ENCODE measurements around the gene FCER2. TPM values are rescaled to one million over a fixed set of nuclear protein-coding genes. Genes with fewer than 3 reads are reported as not detected.
A peak's percentile ranks its signal among the peaks of the same experiment; 100 is the strongest.

FCER2 gene
- total RNA-seq, 1 donor, result 2.7 TPM

- no peak for DNase-seq (ENCODE audit: low read depth in 2 of 3, low spot score in 2 of 3)
Measured at GRCh38 chr19:7734220-7735203, 32.6 kb upstream of the FCER2 start.

- no peak for DNase-seq (ENCODE audit: low read depth in 2 of 3, low spot score in 2 of 3)
Measured at GRCh38 chr19:7733376-7733775, 31.4 kb upstream of the FCER2 start.

GRCh38 chr19:7732045-7732444 is 30.1 kb upstream of the FCER2 start, which contains the start of gene CLEC4G:
TSS of gene CLEC4G (minus strand) at chr19:7732110. CDS start at chr19:7732102, 8 bp downstream.
- no peak for DNase-seq (ENCODE audit: low read depth in 2 of 3, low spot score in 2 of 3)

GRCh38 chr19:7731615-7732014 is 29.7 kb upstream of the FCER2 start:
- DNase-seq (ENCODE audit: low read depth in 2 of 3, low spot score in 2 of 3), result no peak

GRCh38 chr19:7731218-7731595 is 29.3 kb upstream of the FCER2 start:
- no peak for DNase-seq (ENCODE audit: low read depth in 2 of 3, low spot score in 2 of 3)

GRCh38 chr19:7730286-7731217 is 28.6 kb upstream of the FCER2 start:
- peak in 1 of 3 donors; percentile 31 for DNase-seq (ENCODE audit: low read depth in 2 of 3, low spot score in 2 of 3)

GRCh38 chr19:7729831-7730285 is 27.9 kb upstream of the FCER2 start:
- no peak for DNase-seq (ENCODE audit: low read depth in 2 of 3, low spot score in 2 of 3)

GRCh38 chr19:7729211-7729610 is 27.3 kb upstream of the FCER2 start:
- no peak for DNase-seq (ENCODE audit: low read depth in 2 of 3, low spot score in 2 of 3)

- DNase-seq (ENCODE audit: low read depth in 2 of 3, low spot score in 2 of 3), result no peak
Measured at GRCh38 chr19:7725791-7726190, 23.9 kb upstream of the FCER2 start.

- no peak for DNase-seq (ENCODE audit: low read depth in 2 of 3, low spot score in 2 of 3)
Measured at GRCh38 chr19:7722231-7722651, 20.3 kb upstream of the FCER2 start.

GRCh38 chr19:7720351-7720750 is 18.4 kb upstream of the FCER2 start:
- DNase-seq (ENCODE audit: low read depth in 2 of 3, low spot score in 2 of 3), result no peak

GRCh38 chr19:7718668-7719067 is 16.7 kb upstream of the FCER2 start:
- DNase-seq (ENCODE audit: low read depth in 2 of 3, low spot score in 2 of 3), result peak in 1 of 3 donors; percentile 51

- no peak for DNase-seq (ENCODE audit: low read depth in 2 of 3, low spot score in 2 of 3)
Measured at GRCh38 chr19:7716762-7717161, 14.8 kb upstream of the FCER2 start.

GRCh38 chr19:7715671-7716070 is 13.7 kb upstream of the FCER2 start:
- DNase-seq (ENCODE audit: low read depth in 2 of 3, low spot score in 2 of 3), result no peak

- no peak for DNase-seq (ENCODE audit: low read depth in 2 of 3, low spot score in 2 of 3)
Measured at GRCh38 chr19:7710616-7711015, 8.7 kb upstream of the FCER2 start.

GRCh38 chr19:7709932-7710460 is 8.1 kb upstream of the FCER2 start:
- DNase-seq (ENCODE audit: low read depth in 2 of 3, low spot score in 2 of 3), result no peak

GRCh38 chr19:7706955-7707456 is 5.1 kb upstream of the FCER2 start:
- DNase-seq (ENCODE audit: low read depth in 2 of 3, low spot score in 2 of 3), result no peak

- DNase-seq (ENCODE audit: low read depth in 2 of 3, low spot score in 2 of 3), result no peak
Measured at GRCh38 chr19:7706188-7706954, 4.4 kb upstream of the FCER2 start.

GRCh38 chr19:7705387-7706187 is 3.7 kb upstream of the FCER2 start:
- DNase-seq (ENCODE audit: low read depth in 2 of 3, low spot score in 2 of 3), result peak; percentile 42 to 92 (median 89)

Measured in hematopoietic multipotent progenitor cell (in vitro differentiated cells).